GM12878 (cell line): ENCODE results near the gene RNPC3. TPM values are rescaled to one million over a fixed set of nuclear protein-coding genes. Genes with fewer than 3 reads are reported as not detected.

ENCODE experiments used
- E2F8 ChIP-seq: fragments of 450-650 bp; IDR thresholded peaks from 2 replicates; pipeline ENCODE4 v1.6.1; 2018; ENCODE audit warnings: mild to moderate bottlenecking, low read depth, moderate library complexity; ENCODE audit not compliant: partially characterized antibody
- ELK1 ChIP-seq: IDR thresholded peaks from 2 replicates; pipeline ENCODE4 v1.6.1; 2012; ENCODE audit warnings: low read depth, low read length, improper control_type of control experiment
- GABPA ChIP-seq: IDR thresholded peaks from 2 replicates; pipeline ENCODE4 v1.6.1; 2014; ENCODE audit warnings: antibody characterized with exemption, low read depth, mild to moderate bottlenecking, inconsistent platforms
- MAX ChIP-seq: IDR thresholded peaks from 2 replicates; pipeline ENCODE4 v1.6.1; 2012; ENCODE audit warnings: low read depth, low read length, improper control_type of control experiment
- PKNOX1 ChIP-seq: fragments of 450-650 bp; IDR thresholded peaks from 2 replicates; pipeline ENCODE4 v1.6.1; 2016; ENCODE audit warnings: mild to moderate bottlenecking
- POU2F2 ChIP-seq: IDR thresholded peaks from 3 replicates; pipeline ENCODE4 v1.6.1; 2011; ENCODE audit warnings: low read depth, mild to moderate bottlenecking, low read length, borderline replicate concordance
- RCOR1 ChIP-seq: conservative IDR thresholded peaks from 2 replicates; pipeline ENCODE4 v1.6.1; 2012; ENCODE audit warnings: low read depth, low read length, improper control_type of control experiment
- ZBTB40 ChIP-seq: fragments of 450-650 bp; IDR thresholded peaks from 2 replicates; pipeline ENCODE4 v1.6.1; 2016; ENCODE audit warnings: mild to moderate bottlenecking, moderate library complexity, borderline replicate concordance
- ZNF217 ChIP-seq: fragments of 450-650 bp; IDR thresholded peaks from 2 replicates; pipeline ENCODE4 v1.6.1; 2017; ENCODE audit warnings: antibody characterized with exemption, mild to moderate bottlenecking
- ZNF687 ChIP-seq: fragments of 450-650 bp; IDR thresholded peaks from 2 replicates; pipeline ENCODE4 v1.6.1; 2017; ENCODE audit warnings: mild to moderate bottlenecking, moderate library complexity
- polyA plus RNA-seq, 11 experiments: library from polyadenylated mRNA; depleted of rRNA in 4 of 11; unstranded in 6 of 11; stranded (reverse) in 5 of 11; fragments of >200 nt; fragmentation: Nextera tagmentation in 4 of 11; fragmentation: Illumina TruSeq in 1 of 11; extraction: Ambion mirVana in 4 of 11; extraction: Trizol in 1 of 11; gene quantifications; 1 replicate in 1 of 11; 2 replicates in 10 of 11; pipeline versions ENCODE4 v1.2.1 to v1.2.3, GENCODE V29; 2011 to 2016; ENCODE audit warnings: inconsistent platforms in 2 of 11, missing spikeins in 2 of 11, low read depth in 1 of 11
- total RNA-seq, 4 experiments: library from RNA; depleted of rRNA in 3 of 4; stranded (reverse); fragments of >200 nt in 3 of 4; fragmentation: Illumina TruSeq in 1 of 4; extraction: Trizol in 1 of 4; gene quantifications; 2 replicates each; pipeline versions ENCODE4 v1.2.1 to v1.2.3, GENCODE V29; 2013 to 2021

The RNPC3 gene
- total and polyA plus RNA-seq, 10 of the 15 experiments (the other 5 are each of a cell fraction or from before 2014, with no cell fraction given), result 11.4 to 53.7 (median 22.7) TPM

- peak; percentile 91 for TF ChIP-seq ZNF687
- peak; percentile 76 for TF ChIP-seq PKNOX1
- TF ChIP-seq GABPA, result 0 out of 2 replicates have a peak, but pooled peaks have one; percentile 16
- no peak for TF ChIP-seq POU2F2
- no peak for TF ChIP-seq ZNF217
- peak; percentile 54 for TF ChIP-seq E2F8
- TF ChIP-seq ELK1, result no peak
- TF ChIP-seq RCOR1, result peak; percentile 96; the same call in 1 of the 2 replicates
- peak; percentile 14; the same call in 1 of the 2 replicates for TF ChIP-seq ZBTB40
- peak; percentile 50; the same call in 1 of the 2 replicates for TF ChIP-seq MAX
These were observed at the start of gene RNPC3 (continued) for GRCh38 chr1:103525607-103526507.
